Omental fat pad (tissue), 4 donors: ENCODE data around the gene UBE2O. TPM values are rescaled to one million over a fixed set of nuclear protein-coding genes. Genes with fewer than 3 reads are reported as not detected.
"Not testable (repeated sequence)": the region's sequence is repeated elsewhere in the genome, so short reads cannot be mapped to it uniquely, and the experiment has no call there.

Source experiments
- ATAC-seq: fragments of 150-250 bp; one replicate; pipeline ENCODE4 v1.9.1; 2016; ENCODE audit warnings: mild to moderate bottlenecking, moderate library complexity; ENCODE audit not compliant: low FRiP score
- DNase-seq: peaks from one replicate; pipeline ENCODE4 v3.0.0-alpha.2; 2019; ENCODE audit warnings: low spot score
- CTCF ChIP-seq, 3 donors: fragments of 450-650 bp; IDR thresholded peaks; one replicate each; pipeline ENCODE4 v1.5.1; 2016 to 2017; ENCODE audit warnings: antibody characterized with exemption in 3 of 3, mild to moderate bottlenecking in 3 of 3, moderate library complexity in 2 of 3
- total RNA-seq, 4 donors: library from RNA; depleted of rRNA; stranded (reverse); fragments of >200 nt; gene quantifications; one replicate each; pipeline ENCODE4 v1.1.0, GENCODE V29; 2016

The UBE2O gene
- total RNA-seq, 4 donors from 2014 or later: 12.5 to 27.5 (median 20.0) TPM

DNA sequence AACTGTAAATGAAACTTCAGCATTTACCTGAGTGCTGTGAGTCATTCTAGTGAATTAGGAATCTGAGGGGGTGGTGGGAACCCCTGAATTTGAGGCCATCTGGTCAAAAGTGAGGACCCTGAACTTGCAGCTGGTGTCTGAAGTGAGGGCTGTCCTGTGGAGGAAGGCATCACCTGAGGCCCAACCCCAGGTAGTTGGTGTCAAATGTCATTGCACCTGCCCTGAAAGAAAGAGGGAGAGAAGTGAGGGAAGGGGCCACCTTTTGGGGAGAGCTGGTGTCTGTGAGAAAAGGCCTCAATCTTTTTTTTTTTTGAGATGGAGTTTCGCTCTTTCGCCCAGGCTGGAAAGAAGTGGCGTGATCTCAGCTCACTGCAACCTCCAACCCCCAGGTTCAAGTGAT is 86.7 kb downstream of the UBE2O start:
- no peak for ATAC-seq
- no peak for DNase-seq
- no peak for TF ChIP-seq CTCF (IDR thresholded peaks at IDR 0.05)

DNA sequence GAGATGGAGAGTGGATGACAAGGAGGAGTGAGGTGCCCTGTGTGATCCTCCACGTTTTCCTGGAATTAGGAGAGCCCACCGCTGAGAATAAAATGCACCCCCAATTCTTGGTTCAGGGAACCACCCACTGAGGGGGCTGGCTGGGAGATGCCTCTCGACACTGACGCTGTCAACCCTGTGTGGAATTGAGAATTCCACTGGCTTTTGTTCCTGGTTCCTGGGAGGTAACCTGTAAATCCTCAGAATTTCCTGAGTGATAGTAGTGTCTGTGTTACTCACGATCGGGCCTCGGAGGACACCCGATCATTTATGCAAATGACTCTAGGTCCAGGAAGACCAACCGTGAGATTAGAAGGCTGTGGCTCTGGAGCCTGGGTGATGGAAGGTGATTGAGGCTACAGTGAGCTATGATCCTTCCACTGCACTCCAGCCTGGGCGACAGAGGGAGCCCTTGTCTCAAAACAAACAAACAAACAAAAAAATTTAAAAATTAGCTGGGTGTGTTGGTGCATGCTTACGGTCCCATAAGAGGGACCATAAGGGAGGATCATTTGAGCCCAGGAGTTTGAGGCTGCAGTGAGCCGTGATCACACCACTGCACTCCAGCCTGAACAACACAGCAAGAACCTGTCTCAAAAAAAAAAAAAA is 87.6 kb downstream of the UBE2O start:
- ATAC-seq (no peak), DNase-seq (no peak)
- TF ChIP-seq CTCF (IDR thresholded peaks at IDR 0.05): no peak

DNA sequence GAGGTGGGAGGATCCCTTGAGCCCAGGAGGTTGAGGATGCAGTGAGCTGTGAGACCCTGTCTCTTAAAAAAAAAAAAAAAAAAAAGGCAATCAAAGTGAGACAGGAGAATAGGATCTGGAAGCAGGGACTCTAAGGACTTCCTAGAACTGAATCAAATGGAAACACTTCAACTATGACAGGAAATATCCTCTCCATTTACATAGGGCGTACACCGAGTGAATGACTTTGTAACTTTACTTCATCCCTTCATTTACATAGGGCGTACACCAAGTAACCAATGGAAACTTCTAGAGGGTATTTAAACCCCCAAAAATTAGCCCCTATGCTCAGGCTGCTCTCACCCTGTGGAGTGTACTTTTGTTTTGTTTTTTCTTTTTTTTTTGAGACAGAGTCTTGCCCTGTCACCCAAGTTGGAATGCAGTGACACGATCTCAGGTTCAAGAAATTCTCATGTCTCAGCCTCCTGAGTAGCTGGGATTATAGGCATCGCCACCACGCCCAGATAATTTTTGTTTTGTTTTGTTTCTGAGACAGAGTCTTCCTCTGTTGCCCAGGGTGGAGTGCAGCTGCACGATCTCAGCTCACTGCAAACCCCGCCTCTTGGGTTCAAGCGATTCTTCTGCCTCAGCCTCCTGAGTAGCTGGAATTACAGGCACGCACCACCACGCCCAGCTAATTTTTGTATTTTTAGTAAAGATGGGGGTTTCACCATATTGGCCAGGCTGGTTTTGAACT is 89.7 kb downstream of the UBE2O start:
- DNase-seq (no peak), ATAC-seq (no peak)
- TF ChIP-seq CTCF (IDR thresholded peaks at IDR 0.05): no peak

GRCh38 chr17:76360461-76360860 is 92.5 kb downstream of the UBE2O start:
- no peak for DNase-seq
- TF ChIP-seq CTCF (IDR thresholded peaks at IDR 0.05): no peak

GRCh38 chr17:76359776-76360175 is 93.2 kb downstream of the UBE2O start:
- ATAC-seq, DNase-seq: not testable (repeated sequence)

More at GRCh38 chr17:76360461-76360860, 92.5 kb downstream of the UBE2O start:
- no peak for ATAC-seq

DNA sequence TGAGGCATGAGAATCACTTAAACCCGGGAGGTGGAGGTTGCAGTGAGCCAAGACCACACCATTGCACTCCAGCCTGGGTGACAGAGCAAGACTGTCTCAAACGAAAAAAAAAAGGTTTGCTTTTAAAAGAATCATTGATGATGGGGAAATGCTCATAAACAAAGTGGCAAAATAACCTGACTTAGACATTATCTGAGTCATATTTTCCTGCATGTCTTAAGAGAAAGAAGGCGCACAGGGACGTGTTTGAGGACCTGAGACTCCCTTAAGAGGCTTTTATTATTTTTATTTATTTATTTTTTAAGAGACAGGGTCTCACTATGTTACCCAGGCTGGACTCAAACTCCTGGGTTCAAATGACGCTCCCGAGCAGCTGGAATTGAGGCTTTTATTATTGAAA is 93.6 kb downstream of the UBE2O start:
- no peak for TF ChIP-seq CTCF (IDR thresholded peaks at IDR 0.05)
- ATAC-seq (no peak), DNase-seq (no peak)

DNA sequence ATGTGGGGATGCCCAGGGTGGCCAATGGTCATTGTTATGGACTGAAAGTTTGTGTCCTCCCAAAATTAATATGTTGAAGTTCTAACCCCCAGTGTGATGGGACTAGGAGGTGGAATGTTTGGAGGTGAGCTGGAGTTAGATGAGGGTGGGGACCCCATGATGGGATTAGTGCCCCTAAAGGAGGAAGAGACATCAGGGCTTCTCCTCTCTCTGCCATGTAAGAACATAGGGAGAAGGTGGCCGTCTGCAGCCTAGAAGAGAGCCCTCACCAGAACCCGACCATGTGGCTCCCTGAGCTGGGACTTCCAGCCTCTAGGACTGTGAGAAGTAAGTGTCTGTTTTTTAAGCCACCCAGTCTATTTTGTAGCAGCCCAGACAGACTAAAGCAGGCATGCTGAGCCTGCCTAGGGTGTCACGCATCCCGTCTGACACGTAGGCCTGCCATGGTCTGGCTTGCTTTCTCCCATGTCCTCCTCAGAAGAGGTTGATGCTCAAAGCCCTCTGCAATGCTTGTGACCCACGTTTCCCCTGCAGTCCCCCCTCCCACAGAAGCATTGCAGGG is 95.3 kb downstream of the UBE2O start:
- TF ChIP-seq CTCF (IDR thresholded peaks at IDR 0.05): no peak

More for the DNA sequence above, 95.3 kb downstream of the UBE2O start:
- ATAC-seq (no peak), DNase-seq (no peak)
